ENCODE data around the gene CEP152.

CEP152 gene

GRCh38 chr15:48784756-48785155 is 26.1 kb downstream of the CEP152 start:
- TF ChIP-seq, protein P1, sequence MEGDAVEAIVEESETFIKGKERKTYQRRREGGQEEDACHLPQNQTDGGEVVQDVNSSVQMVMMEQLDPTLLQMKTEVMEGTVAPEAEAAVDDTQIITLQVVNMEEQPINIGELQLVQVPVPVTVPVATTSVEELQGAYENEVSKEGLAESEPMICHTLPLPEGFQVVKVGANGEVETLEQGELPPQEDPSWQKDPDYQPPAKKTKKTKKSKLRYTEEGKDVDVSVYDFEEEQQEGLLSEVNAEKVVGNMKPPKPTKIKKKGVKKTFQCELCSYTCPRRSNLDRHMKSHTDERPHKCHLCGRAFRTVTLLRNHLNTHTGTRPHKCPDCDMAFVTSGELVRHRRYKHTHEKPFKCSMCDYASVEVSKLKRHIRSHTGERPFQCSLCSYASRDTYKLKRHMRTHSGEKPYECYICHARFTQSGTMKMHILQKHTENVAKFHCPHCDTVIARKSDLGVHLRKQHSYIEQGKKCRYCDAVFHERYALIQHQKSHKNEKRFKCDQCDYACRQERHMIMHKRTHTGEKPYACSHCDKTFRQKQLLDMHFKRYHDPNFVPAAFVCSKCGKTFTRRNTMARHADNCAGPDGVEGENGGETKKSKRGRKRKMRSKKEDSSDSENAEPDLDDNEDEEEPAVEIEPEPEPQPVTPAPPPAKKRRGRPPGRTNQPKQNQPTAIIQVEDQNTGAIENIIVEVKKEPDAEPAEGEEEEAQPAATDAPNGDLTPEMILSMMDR (IDR thresholded peaks at IDR 0.05; ENCODE audit: low read depth, low read length): no peak
- DNase-seq (ENCODE audit: extremely low read depth, low read depth): no peak

GRCh38 chr15:48782911-48783310 is 28.0 kb downstream of the CEP152 start:
- no peak for DNase-seq (ENCODE audit: extremely low read depth, low read depth)

GRCh38 chr15:48781481-48782081 is 29.3 kb downstream of the CEP152 start:
- no peak for DNase-seq (ENCODE audit: extremely low read depth, low read depth)
- TF ChIP-seq, protein P1 (IDR thresholded peaks at IDR 0.05; ENCODE audit: low read depth, low read length): no peak

More at GRCh38 chr15:48782911-48783310, 28.0 kb downstream of the CEP152 start:
- TF ChIP-seq, protein P1 (IDR thresholded peaks at IDR 0.05; ENCODE audit: low read depth, low read length): no peak

- TF ChIP-seq, protein P1 (IDR thresholded peaks at IDR 0.05; ENCODE audit: low read depth, low read length): no peak
- DNase-seq (ENCODE audit: extremely low read depth, low read depth): no peak
These were observed 29.9 kb downstream of the CEP152 start for GRCh38 chr15:48781017-48781416.

- TF ChIP-seq, protein P1 (IDR thresholded peaks at IDR 0.05; ENCODE audit: low read depth, low read length): no peak
These were observed 32.5 kb downstream of the CEP152 start for GRCh38 chr15:48778331-48778730.

DNA sequence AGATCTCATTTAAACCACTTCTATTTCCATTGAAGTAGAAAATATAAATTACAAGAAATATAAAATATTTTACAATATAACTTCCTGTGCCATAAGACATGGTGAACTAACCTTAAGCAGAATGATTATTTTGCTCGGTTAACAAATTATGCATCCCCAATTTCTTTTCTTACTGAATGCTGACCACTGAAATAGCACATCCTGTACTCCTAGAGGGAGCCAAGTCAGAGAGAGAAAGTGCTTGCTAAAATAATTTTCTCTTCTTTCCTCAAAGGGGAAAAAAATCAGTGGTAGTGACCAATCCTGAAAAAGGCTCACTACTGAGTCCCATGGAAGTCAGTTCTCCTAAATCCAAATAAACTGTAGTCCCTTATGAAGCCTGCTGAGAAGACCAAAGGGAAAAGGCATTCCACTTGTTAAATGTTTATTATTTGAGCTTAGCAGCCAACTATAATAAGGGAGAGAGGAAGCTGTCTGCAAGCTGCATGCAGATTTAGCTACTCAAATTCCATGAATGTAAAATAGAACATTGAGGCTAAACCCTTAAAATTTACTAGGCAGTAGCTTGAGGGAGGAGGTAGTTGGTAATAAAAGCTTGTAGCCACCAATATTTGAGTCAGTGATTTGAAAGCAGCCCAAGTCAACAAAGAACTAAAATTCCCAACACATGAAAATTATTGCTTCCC is 33.1 kb downstream of the CEP152 start:
- DNase-seq (ENCODE audit: extremely low read depth, low read depth): no peak
- TF ChIP-seq, protein P1 (IDR thresholded peaks at IDR 0.05; ENCODE audit: low read depth, low read length): no peak

More at GRCh38 chr15:48778331-48778730, 32.5 kb downstream of the CEP152 start:
- DNase-seq (ENCODE audit: extremely low read depth, low read depth): no peak

- TF ChIP-seq, protein P1 (IDR thresholded peaks at IDR 0.05; ENCODE audit: low read depth, low read length): no peak
- no peak for DNase-seq (ENCODE audit: extremely low read depth, low read depth)
These were observed 35.3 kb downstream of the CEP152 start for GRCh38 chr15:48775546-48775945.
